ENCODE data around the gene SLMAP. TPM values are rescaled to one million over a fixed set of nuclear protein-coding genes. Genes with fewer than 3 reads are reported as not detected.

The SLMAP gene
- polyA plus RNA-seq, 1 experiment, result 40.2 TPM

GRCh38 chr3:57948080-57948671 is 192.1 kb downstream of the SLMAP start:
- ChIA-PET POLR2A (no interaction called here), CTCF (no interaction called here)
- H3K4me3 ChIP-seq (ENCODE audit: low read depth, low read length), result no peak overlapping the region
- TF ChIP-seq CTCF (IDR thresholded peaks at IDR 0.05; ENCODE audit: low read depth, low read length), result no peak
- H3K9me3 ChIP-seq (ENCODE audit: control insufficient read depth, insufficient read depth, low read length), result no peaks in the 10 kb centered on the region
- H3K27me3 ChIP-seq (ENCODE audit: control insufficient read depth, insufficient read depth, low read length), result no peaks in the 10 kb centered on the region
- DNase-seq (ENCODE audit: low read depth, low spot score), result no peak
- H3K27ac ChIP-seq (ENCODE audit: low read depth, low read length), result no peak overlapping the region

- Histone ChIP-seq H3K27ac (ENCODE audit: low read depth, low read length) (no peak overlapping the region), H3K27me3 (ENCODE audit: control insufficient read depth, insufficient read depth, low read length) (no peaks in the 10 kb centered on the region), H3K9me3 (ENCODE audit: control insufficient read depth, insufficient read depth, low read length) (no peaks in the 10 kb centered on the region), H3K4me3 (ENCODE audit: low read depth, low read length) (no peak overlapping the region)
- CTCF ChIA-PET, result no interaction called here
- TF ChIP-seq CTCF (IDR thresholded peaks at IDR 0.05; ENCODE audit: low read depth, low read length), result no peak
- DNase-seq (ENCODE audit: low read depth, low spot score), result no peak
- POLR2A ChIA-PET, result no interaction called here
Observed at GRCh38 chr3:57948781-57949242, 192.7 kb downstream of the SLMAP start.

GRCh38 chr3:57949344-57949743 is 193.2 kb downstream of the SLMAP start:
- CTCF ChIA-PET, result interaction anchor here (0.7 kb wide), 1 partner anchor 70 kb away, joined by 4 read pairs; no protein-coding TSS in a partner anchor
- Histone ChIP-seq H3K27ac (ENCODE audit: low read depth, low read length) (no peak overlapping the region), H3K27me3 (ENCODE audit: control insufficient read depth, insufficient read depth, low read length) (no peaks in the 10 kb centered on the region), H3K4me3 (ENCODE audit: low read depth, low read length) (no peak overlapping the region), H3K9me3 (ENCODE audit: control insufficient read depth, insufficient read depth, low read length) (no peaks in the 10 kb centered on the region)
- DNase-seq (ENCODE audit: low read depth, low spot score), result no peak
- POLR2A ChIA-PET, result interaction anchor here (0.6 kb wide), 1 partner anchor 10 kb away, joined by 3 read pairs; no protein-coding TSS in a partner anchor
- TF ChIP-seq CTCF (IDR thresholded peaks at IDR 0.05; ENCODE audit: low read depth, low read length), result no peak

- ChIA-PET POLR2A (interaction anchor here (0.5 to 0.8 kb wide), 3 partner anchors 10 to 109 kb away, joined by 3 to 7 read pairs (median 3); no protein-coding TSS in a partner anchor), CTCF (interaction anchor here (0.7 kb wide), 1 partner anchor 69 kb away, joined by 4 read pairs; no protein-coding TSS in a partner anchor)
- Histone ChIP-seq H3K27me3 (ENCODE audit: control insufficient read depth, insufficient read depth, low read length) (no peaks in the 10 kb centered on the region), H3K27ac (ENCODE audit: low read depth, low read length) (peak overlapping the region; percentile 2), H3K9me3 (ENCODE audit: control insufficient read depth, insufficient read depth, low read length) (no peaks in the 10 kb centered on the region), H3K4me3 (ENCODE audit: low read depth, low read length) (no peak overlapping the region)
- no peak for TF ChIP-seq CTCF (IDR thresholded peaks at IDR 0.05; ENCODE audit: low read depth, low read length)
- DNase-seq (ENCODE audit: low read depth, low spot score), result no peak
Observed at GRCh38 chr3:57949785-57950615, 193.9 kb downstream of the SLMAP start.
